CMK (cell line): ENCODE data around the gene FAM237A.
A peak's percentile ranks its signal among the peaks of the same experiment; 100 is the strongest.

Source experiments
- DNase-seq: peaks from one replicate; pipeline ENCODE4 v3.0.0-alpha.2; 2010; ENCODE audit warnings: low read depth

Gene FAM237A

DNA sequence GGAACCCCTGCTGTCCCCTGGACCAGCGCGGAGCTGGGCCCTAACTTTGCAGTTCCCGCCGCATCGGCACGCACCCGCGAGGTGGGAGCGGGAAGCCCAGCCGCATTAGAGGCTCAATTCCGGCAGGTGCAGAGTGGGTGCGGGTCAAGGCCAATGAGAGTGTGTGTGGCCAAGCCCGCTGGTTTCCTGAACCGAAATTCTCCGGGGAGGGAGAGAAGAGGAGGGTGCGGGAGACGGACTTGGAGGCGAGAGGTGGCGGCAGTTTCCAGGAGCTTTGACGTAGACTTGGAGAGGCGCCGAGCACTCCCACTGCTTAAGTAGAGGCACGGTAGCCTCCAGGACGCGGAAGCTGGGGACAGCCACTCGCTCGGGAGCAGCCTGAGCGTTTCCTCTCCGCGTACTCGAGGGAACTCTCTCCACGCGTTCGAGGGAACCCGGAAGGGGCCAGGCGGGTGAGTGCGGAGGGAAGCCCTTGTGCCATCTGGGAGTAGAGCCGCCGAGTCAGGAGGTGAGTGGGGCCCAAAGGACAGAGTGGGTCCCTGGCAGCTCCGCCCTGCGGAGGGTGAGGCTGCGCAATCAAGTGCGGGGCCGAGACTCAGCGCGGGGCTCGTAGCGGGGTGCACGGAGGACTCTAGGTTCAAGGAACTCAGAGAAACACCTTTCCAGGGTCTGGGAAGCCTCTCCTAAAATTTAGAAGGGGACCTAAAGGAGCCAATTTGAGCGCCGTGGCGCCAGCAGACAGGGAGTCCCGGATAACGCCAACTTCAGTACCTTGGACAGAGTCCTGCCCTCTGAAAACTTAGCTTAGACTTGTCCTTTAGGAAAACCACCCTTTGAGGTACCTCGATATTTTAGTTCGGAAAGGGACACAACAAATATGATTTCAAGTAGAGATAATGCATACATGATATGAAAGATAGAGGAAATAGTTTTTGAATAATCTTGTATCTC lies at the start of gene FAM237A:
TSS of gene FAM237A (plus strand) at position 413 of the 951 bp plus-strand sequence. CDS start 1,750 bp downstream, outside the sequence.
- no peak for DNase-seq

DNA sequence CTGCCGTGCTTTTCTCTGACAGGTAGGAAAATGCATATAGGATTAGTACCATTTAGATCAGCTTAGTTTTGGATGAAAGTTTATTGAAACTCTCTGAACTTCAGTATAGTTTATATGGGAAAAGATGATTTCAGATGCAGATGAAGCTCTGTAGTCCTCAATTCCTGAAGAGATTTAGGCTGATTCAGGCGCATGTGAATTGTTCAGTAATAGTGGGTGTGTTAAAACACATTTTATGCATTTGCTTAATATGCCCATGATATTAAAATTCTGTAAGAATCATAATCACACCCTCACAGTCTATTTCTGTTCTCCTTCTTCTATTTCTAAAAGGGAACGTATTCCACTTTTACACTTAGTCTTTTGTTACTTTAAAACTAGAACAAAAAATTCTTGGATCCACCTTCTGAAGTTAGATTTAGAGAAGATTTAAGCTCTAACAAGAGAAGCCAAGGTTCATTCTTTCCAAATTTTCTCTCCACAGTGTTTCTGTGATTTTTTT lies 44.5 kb upstream of the FAM237A start:
- DNase-seq, result no peak

- DNase-seq, result no peak
Measured at GRCh38 chr2:206603243-206603642, 39.0 kb upstream of the FAM237A start.

DNA sequence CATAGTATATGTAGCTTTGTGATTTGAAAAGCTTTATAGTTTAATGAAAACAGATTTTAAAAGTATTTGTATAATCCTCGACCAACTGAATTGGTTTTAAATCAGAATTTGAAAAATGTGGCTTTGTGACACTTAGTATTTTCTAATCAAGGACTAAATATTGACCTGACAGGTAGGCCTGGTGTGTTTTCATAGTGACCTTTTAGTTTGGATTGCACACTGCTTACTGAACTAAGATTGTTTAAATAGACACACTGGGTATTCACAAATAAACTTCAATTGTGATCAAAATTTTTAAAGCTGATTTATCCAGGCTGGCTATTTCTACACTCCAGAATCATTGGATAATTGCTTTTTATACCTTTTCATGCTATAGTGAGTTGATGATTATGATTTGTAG lies 31.8 kb upstream of the FAM237A start:
- DNase-seq, result no peak

DNA sequence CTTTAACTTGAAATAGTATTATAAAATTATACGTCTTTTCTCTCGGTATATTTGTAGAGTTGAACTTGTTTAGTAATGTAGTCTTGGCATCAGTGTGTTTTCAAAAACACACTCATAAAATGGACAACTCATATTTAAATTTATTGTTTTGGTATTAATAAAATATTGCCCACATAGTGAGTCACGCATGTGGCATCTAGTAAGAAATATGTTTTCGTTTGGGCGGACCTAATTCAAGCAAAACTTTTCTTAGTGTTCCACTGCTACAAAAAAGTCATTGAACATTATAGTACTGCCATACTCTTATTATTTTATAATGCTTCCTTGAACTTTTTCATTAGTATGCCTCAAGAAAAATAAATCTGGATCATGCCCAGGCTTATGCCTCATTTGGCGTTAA lies 31.1 kb upstream of the FAM237A start:
- no peak for DNase-seq

DNA sequence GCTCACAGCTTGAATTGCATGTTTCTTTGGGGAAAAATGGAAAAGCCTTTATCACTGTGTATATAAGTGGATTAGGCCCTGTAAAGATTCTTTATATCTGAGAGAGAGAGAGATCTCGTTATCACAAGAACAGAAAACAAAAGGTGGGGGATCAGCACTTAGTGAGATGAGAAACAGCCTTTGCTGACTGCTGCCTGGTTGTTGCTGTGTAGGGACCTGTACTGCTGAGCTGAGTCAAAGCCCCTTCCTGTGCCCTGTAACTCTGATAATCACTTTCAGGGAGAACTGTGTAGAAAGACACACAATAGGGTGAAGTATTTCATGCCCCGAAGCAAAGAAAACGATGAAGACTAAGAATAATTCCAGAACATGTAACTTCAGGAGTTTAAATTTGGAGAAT lies 30.6 kb upstream of the FAM237A start:
- DNase-seq, result no peak

GRCh38 chr2:206614811-206615210 lies 27.5 kb upstream of the FAM237A start:
- peak; percentile 39 for DNase-seq

DNA sequence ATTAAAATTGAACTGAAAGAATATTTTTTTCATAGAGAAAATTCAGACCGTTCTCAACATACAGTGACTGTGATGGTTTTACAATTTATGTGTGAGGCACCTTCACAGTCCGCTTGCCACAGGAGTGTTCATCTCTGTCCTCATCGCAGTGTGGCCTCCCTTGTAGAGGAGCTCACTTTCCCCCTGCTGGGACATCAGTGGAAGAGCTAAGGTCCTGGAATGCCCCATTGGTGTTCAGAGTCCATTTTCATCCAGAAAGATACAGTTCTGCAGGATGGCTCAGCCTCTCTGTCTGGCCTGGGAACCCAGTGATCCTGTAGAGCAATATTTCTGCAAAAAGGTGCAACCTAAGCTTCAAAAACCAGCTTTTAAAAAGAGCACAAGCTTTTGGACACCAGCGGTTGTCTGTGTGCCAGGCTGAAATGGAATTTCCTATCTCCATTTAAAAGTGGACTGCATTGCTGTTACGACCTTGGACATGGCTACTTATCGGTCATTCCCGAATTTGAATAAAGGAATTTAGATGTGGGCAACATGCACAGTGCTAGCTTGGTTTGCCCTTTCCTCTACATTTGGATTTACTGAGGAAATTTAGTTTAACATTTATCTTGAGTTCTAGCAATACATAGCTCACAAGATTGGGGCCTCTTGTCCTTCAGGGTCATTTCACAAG lies 26.7 kb upstream of the FAM237A start:
- DNase-seq, result peak; percentile 4

DNA sequence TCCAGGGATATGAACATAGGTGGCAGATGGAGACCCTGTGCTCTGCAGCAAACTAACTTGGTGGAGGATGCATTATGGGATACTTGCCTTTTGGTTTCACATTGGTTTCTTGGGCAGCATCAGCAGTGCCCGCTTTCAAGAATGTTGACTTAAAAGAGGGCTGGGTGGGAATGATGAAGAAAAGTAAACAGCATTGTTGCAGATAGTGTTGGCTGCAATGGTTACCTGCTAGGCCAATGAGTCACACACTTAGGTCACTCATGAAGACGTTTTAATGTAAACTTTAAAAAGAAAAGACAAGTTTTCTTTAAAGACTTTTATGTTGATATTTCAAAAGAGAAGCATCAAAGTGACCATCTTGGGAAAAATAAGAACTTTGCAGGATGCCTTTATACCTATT lies 26.1 kb upstream of the FAM237A start:
- no peak for DNase-seq

DNA sequence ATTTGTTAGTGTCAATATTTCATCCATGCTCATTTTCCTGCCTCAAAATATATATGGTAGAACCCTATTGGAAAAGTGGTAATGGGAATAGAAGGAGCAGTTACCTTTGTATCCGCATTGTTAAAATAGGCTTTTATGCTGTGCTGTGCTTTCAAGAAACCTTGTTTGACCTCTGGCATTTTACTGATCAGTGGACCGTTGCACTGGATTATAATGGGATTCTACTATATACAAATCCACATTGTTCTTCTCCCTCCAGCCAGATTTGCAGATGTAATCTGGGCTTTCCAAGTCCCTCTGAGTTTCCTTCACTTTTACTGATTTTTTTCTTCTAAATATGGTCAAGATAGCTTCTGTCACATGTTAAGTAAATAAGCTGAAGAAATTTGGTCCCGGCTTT lies 23.3 kb upstream of the FAM237A start:
- no peak for DNase-seq

- no peak for DNase-seq
Measured at GRCh38 chr2:206626108-206626507, 16.2 kb upstream of the FAM237A start.

GRCh38 chr2:206627632-206628031 lies 14.7 kb upstream of the FAM237A start:
- no peak for DNase-seq

DNA sequence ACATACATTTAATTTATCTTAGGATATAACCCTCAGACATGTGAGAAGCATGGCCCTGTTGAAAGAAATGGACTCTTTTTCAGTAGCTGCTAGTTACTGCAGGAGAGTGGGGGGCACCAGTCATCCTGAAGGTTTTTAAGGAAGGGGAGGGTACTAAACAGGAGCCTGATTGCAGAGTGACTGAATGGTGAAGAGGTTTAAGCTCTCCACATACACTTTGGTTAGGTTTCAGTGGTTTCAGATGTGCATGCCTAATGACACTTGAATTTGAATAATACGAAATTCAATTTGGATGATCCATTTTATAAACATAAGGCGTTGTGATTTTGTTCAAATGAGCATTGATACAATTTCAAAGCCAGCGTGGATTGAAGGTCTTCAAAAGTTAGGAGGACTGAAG lies 10.9 kb upstream of the FAM237A start:
- no peak for DNase-seq

- DNase-seq, result no peak
Measured at GRCh38 chr2:206635015-206635414, 7.3 kb upstream of the FAM237A start.

- no peak for DNase-seq
Measured at GRCh38 chr2:206639636-206640035, 2.7 kb upstream of the FAM237A start.

DNA sequence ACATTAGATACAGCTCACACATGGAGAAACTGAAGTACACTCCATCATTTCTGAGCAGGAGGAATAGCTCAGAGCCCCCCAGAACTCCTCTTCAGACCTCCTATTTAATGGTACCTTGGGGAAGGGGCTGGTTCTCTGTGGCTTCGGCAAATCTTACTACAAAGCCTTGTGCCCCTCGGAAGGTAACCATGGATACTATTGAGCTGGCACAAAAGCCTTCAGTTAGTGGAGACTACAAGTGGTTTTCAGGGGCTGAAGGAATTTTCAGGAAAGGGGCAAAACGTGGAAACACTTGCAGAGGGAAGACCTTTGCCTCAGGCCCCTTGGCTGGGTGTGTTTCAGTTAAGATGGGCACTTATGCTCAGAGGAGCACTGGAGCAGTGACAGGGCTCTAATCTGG lies 1.1 kb upstream of the FAM237A start:
- DNase-seq, result no peak

- no peak for DNase-seq
Measured at GRCh38 chr2:206647985-206648384, 5.7 kb downstream of the FAM237A start.

GRCh38 chr2:206657087-206657486 lies 14.8 kb downstream of the FAM237A start:
- DNase-seq, result no peak

- DNase-seq, result no peak
Measured at GRCh38 chr2:206665251-206665650, 23.0 kb downstream of the FAM237A start.

DNA sequence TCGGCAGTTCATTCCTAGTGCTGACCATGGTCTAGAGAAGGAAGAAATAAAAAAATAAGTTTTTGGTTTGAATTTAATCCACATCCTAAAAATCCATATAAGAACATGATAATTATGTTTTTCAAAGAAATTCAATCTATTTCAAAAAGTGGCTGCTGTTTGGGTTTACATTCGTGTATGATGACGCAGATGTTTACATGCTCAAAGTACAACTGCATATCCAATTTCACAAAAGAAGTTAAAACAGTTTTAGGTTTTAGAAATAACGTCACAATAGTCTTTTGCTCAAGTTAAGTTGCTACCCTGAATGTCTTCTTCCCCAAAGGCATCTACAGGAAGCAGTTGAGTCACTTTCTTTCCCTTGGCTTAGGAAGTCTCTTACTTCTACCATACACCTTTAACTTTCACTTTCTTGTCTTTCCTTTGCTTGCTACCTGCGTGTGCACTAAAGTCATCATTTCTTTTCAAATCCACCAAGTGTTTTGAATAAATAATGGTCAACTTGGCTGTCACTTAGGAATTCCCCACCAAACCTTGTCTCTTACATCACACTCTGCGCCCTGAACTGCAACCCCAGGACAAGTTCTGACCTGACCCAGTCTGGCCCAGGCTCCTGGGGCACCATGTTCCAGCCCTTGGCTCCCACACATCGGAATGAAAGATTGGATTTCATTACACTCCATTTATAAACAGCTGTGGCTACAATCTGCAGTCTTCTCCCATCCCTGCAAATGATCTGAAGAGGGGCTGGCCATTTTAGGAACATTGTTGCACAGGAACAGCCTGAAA lies 28.4 kb downstream of the FAM237A start:
- no peak for DNase-seq

DNA sequence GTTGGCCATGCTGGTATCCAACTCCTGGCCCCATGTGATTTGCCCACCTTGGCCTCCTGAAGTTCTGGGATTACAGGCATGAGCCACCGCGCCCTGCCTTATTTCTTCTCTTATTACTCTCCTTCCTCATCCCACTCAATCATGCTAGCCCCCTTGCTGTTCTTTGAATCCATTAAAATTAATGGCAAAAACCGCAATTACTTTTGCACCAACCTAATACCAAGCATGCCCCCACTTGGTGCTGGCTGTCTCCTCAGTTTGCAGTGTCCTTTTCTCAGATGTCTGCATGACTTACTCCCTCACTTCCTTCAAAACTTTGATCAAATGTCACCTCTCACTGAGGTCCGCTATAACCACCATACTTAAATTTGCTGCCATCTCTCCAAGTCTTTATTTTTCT lies 41.3 kb downstream of the FAM237A start:
- no peak for DNase-seq

GRCh38 chr2:206688453-206688852 lies 46.2 kb downstream of the FAM237A start:
- no peak for DNase-seq
